IMR-90 (cell line): ENCODE results near the gene NFYB.

Experiments
- POLR2A ChIP-seq: IDR thresholded peaks from 2 replicates; pipeline ENCODE4 v1.6.1; 2012; ENCODE audit warnings: mild to moderate bottlenecking, low read depth, low read length
- RFX5 ChIP-seq: IDR thresholded peaks from 2 replicates; pipeline ENCODE4 v1.8.0; 2012; ENCODE audit warnings: low read depth, mild to moderate bottlenecking, low read length, moderate library complexity
- TF ChIP-seq, protein P1 (sequence below): conservative IDR thresholded peaks from 2 replicates; pipeline ENCODE4 v1.5.1; 2012; ENCODE audit warnings: mild to moderate bottlenecking, low read depth, low read length, improper control_type of control experiment

DNA sequence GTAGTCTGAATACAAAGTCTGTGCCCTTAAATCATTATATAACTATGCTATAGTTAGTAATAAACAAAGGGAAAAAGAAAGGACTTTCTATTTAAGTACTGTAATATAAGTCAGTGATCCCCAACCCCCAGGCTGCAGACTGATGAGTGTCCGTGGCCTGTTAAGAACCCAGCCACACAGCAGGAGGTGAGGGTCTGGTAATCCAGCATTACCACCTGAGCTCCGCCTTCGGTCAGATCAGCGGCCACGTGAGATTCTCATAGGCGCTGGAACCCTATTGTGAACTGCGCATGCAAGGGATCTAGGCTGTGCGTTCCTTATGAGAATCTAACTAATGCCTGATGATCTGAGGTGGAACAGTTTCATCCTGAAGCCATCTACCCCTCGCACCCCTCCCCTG, 15.7 kb downstream of the NFYB start:
- TF ChIP-seq POLR2A (no peak), RFX5 (no peak)
- TF ChIP-seq, protein P1, sequence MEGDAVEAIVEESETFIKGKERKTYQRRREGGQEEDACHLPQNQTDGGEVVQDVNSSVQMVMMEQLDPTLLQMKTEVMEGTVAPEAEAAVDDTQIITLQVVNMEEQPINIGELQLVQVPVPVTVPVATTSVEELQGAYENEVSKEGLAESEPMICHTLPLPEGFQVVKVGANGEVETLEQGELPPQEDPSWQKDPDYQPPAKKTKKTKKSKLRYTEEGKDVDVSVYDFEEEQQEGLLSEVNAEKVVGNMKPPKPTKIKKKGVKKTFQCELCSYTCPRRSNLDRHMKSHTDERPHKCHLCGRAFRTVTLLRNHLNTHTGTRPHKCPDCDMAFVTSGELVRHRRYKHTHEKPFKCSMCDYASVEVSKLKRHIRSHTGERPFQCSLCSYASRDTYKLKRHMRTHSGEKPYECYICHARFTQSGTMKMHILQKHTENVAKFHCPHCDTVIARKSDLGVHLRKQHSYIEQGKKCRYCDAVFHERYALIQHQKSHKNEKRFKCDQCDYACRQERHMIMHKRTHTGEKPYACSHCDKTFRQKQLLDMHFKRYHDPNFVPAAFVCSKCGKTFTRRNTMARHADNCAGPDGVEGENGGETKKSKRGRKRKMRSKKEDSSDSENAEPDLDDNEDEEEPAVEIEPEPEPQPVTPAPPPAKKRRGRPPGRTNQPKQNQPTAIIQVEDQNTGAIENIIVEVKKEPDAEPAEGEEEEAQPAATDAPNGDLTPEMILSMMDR: no peak
